HG03460 (cell line): ENCODE results near the gene UMAD1.
A peak's percentile ranks its signal among the peaks of the same experiment; 100 is the strongest.
"Not testable (repeated sequence)": the region's sequence is repeated elsewhere in the genome, so short reads cannot be mapped to it uniquely, and the experiment has no call there.

Experiments
- ATAC-seq: cut with Tn5 transposase; IDR thresholded peaks from one replicate; pipeline ENCODE4 v1.9.1; 2021; ENCODE audit not compliant: unreplicated experiment

The UMAD1 gene

GRCh38 chr7:7821517-7821916, 181.0 kb downstream of the UMAD1 start:
- ATAC-seq: no peak

GRCh38 chr7:7825294-7825693, 184.7 kb downstream of the UMAD1 start:
- ATAC-seq: not testable (repeated sequence)

GRCh38 chr7:7829667-7830066, 189.1 kb downstream of the UMAD1 start:
- no peak for ATAC-seq

GRCh38 chr7:7830122-7830878, 189.7 kb downstream of the UMAD1 start:
- no peak for ATAC-seq

- no peak for ATAC-seq
Measured at GRCh38 chr7:7832518-7832917, 192.0 kb downstream of the UMAD1 start.

- ATAC-seq: no peak
Measured at GRCh38 chr7:7834761-7835160, 194.2 kb downstream of the UMAD1 start.

- ATAC-seq: no peak
Measured at GRCh38 chr7:7841027-7841426, 200.5 kb downstream of the UMAD1 start.

- ATAC-seq: no peak
Measured at GRCh38 chr7:7843240-7843639, 202.7 kb downstream of the UMAD1 start.

GRCh38 chr7:7843972-7844371, 203.4 kb downstream of the UMAD1 start:
- ATAC-seq: no peak

GRCh38 chr7:7848246-7848645, 207.7 kb downstream of the UMAD1 start:
- ATAC-seq: peak; percentile 90

GRCh38 chr7:7848892-7849291, 208.3 kb downstream of the UMAD1 start:
- ATAC-seq: no peak

GRCh38 chr7:7850150-7850549, 209.6 kb downstream of the UMAD1 start:
- ATAC-seq: no peak

- ATAC-seq: no peak
Measured at GRCh38 chr7:7851381-7851780, 210.8 kb downstream of the UMAD1 start.

- no peak for ATAC-seq
Measured at GRCh38 chr7:7851991-7852390, 211.4 kb downstream of the UMAD1 start.

- no peak for ATAC-seq
Measured at GRCh38 chr7:7857143-7857583, 216.6 kb downstream of the UMAD1 start.

GRCh38 chr7:7858559-7858958, 218.0 kb downstream of the UMAD1 start:
- ATAC-seq: no peak

GRCh38 chr7:7859411-7859810, 218.9 kb downstream of the UMAD1 start:
- ATAC-seq: no peak

- no peak for ATAC-seq
Measured at GRCh38 chr7:7861211-7861633, 220.7 kb downstream of the UMAD1 start.

- no peak for ATAC-seq
Measured at GRCh38 chr7:7862393-7862792, 221.8 kb downstream of the UMAD1 start.

- ATAC-seq: peak; percentile 41
Measured at GRCh38 chr7:7867846-7868571, 227.5 kb downstream of the UMAD1 start.

GRCh38 chr7:7868572-7868899, 228.0 kb downstream of the UMAD1 start:
- ATAC-seq: peak; percentile 61

GRCh38 chr7:7869036-7869435, 228.5 kb downstream of the UMAD1 start:
- ATAC-seq: no peak
